NCI-H510A treated with DMSO at 0.1 percent for 48 hours (cell line): ENCODE results near the gene PKP1.

Experiments
- DNase-seq: peaks from one replicate; lab custom pipeline; 2025; lab: John Stamatoyannopoulos, UW

PKP1 gene

DNA sequence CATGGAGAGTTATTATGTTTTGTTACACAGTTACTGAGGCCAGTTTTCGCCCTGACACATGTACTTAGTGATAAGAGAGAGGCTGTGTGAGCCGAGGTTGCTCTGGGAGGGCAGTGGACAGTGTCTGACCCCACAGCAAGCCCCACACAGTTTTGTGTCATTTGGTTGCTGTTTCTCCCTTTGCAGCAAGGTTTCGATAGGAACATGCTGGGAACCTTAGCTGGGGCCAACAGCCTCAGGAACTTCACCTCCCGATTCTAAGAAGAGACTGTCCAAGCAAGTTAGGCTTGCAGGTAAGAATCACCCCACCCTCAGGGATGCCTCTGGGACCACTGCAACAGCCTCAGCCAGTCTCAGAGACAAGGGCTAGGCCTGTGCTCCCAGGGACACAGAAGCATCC lies 45.3 kb downstream of the PKP1 start:
- DNase-seq = no peak

- no peak for DNase-seq
Measured at GRCh38 chr1:201329286-201329685, 46.0 kb downstream of the PKP1 start.

DNA sequence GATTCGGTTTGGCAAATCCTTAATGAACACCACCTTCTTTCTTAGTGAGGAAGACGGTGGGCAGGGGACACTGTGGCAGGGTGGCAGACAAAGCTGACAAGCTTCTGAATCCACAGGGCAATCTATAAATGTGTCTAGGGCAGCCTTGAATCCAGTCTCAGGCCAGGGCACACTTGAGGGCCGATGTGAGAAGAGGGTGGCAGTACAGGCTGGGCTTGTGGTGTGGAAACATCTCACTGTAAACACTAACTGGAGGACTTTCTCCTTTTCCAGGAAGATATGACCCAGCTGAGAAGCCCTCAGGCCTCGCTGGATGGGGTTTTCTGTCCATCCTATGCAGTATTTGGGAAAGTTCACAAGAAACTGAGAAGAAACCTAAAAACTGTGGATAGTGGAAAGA lies 46.5 kb downstream of the PKP1 start:
- no peak for DNase-seq

DNA sequence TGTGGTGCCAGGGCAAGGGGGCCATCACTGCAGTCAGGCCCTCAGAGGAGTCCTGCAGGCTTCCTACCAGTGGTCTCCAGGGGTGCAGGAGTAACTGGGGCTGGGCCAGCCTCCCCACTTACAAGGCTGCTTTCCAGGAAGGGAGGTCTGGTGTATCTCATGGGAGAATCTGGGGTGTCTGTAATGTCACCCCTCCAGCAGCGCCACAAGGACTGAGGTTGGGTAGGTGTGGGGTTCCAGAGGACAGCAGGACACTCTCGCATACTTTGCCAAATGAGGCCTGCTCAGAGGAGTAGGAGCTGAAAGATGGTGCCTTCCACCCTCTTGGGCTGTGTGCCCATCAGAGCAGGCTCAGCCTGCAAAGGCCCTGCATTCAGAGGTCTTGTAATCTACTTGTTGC lies 47.2 kb downstream of the PKP1 start:
- DNase-seq = no peak

DNA sequence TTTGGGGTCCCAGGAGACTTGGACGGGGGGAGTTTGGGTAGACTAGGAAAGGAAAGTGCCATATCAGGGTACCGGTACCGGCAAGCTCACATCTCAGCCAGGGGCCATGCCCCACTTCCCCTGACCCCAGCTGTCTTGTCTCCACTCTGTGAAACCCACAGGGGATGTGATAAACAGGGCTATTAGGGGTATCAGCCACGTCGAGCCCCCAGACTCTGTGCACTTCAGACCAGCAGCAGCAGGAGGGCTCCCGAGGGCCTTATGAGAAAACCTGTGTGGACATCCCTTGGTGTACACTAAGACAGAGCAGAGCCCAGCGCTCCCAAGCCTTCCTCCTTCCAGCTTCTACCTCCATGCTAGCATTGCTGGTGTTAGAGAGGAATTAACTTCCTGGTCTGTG lies 47.9 kb downstream of the PKP1 start:
- no peak for DNase-seq

DNA sequence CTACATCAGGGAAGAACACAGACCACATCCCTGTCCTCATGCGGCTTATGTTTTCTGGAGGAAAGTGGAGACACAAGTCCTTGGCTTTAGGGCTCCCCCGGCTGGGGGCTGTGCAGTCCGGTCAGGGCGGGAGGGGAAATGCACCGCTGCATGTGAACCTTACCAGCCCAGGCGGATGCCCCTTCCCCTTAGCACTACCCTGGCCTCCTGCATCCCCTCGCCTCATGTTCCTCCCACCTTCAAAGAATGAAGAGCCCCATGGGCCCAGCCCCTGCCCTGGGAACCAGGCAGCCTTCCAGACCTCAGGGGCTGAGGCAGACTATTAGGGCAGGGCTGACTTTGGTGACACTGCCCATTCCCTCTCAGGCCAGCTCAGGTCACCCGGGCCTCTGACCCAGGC lies 48.7 kb downstream of the PKP1 start:
- DNase-seq = no peak

- no peak for DNase-seq
Measured at GRCh38 chr1:201332616-201333335, 49.5 kb downstream of the PKP1 start.

DNA sequence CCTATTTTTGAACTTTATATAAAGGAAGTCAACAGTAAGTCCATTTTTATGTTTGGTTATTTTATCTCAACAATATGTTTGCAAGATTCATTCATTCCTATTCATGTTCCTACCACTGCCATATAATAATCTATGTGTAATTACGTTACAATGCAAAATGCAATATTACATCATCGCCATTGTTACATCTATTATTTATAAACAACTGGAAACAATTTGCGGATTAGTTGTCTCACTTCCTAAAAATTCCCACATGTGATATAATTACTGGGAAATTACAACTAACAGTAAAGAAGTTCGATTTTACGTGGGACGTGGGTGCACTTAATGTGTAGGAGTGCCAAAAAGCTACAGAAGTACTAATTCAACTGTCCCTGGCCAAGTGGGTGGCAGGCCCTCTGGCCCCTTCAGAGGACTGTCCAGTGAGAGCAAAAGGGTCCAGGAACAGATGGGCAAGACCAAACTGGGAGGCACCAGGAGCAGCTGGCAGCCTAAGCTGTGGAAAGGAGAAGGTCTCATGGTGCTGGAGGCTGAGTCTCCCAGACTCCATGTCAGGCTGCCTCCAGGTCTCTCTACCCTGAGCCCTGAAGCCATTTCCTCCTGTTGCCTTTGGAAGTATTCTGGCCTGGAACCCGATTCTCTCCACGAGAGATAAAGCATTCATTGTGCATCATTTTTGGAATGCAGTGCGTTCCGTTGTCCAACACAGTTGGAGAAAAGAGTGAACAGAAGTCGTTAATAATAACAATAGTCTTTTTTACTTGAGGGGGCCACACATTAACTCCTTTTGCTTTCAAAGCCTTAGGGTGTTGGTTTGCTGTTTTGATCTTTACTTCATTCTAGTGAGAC lies 51.2 kb downstream of the PKP1 start:
- no peak for DNase-seq

- DNase-seq = no peak
Measured at GRCh38 chr1:201335174-201335870, 52.0 kb downstream of the PKP1 start.

- no peak for DNase-seq
Measured at GRCh38 chr1:201335901-201336300, 52.6 kb downstream of the PKP1 start.

DNA sequence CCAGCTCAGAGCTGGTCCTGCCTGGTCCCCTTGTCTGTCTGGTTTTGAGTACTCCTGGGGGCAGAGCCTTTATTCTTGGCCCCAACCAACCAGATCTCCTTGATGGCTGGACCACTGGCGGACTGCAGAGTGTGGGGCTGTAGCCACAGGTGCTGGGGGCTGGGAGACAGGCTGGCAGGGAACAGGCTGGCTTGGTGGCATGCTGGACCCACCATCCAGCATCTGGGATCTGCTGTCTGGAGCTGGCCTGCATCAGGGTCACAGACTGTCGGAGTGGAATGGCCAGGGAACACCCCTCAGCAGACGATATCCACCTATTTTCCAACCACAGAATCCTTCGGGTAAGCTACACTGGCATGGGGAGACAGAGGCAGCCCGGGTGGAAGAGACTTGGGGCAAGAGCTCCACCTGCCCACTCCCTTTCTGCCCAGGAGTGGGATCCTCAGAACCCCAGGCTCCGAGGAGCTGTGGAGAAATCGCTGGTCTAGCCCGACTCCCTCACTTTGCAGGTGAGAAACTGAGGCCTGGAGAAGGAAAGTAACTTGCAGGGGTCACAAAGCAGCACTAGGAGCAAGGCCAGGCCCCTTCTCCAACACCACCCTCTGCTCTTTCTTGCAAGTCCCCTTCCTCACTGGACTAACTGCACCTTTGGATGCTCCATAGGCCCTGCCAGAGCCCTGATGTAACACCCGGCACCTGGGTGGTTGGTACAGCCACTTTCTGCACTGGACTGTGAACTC lies 53.6 kb downstream of the PKP1 start:
- no peak for DNase-seq

DNA sequence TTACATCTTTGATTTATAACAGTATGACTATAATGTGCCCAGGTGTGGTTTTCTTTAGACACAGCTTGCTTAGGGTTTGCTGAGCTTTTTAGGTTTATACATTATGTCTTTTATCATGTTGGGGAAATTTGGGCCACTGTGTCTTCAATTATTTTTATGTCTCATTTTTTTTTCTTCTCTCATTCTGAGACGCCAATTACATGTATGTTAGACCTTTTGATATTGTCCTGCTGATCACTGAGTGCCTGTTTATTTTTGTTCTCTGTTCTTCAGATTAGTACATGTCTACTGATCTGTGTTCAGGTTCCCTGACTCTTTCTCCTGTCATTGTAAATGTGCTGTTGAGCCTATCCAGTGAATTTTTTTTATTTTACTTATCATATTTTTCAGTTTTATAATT lies 58.1 kb downstream of the PKP1 start:
- no peak for DNase-seq

- DNase-seq = no peak
Measured at GRCh38 chr1:201344206-201345080, 61.1 kb downstream of the PKP1 start.

DNA sequence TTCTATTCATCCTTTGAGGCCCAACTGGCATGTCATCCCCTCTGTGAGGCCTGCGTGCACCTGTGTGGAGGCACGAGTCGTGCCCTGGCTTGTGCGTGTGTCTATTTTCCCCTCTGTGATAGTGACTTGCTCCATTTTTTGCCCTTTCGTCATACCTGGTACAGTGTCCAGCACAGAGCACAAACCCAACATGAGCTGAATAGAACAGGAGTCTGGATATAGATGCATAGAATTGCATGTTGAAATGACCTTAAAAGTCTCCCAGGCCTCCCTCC lies 61.7 kb downstream of the PKP1 start:
- DNase-seq = no peak

DNA sequence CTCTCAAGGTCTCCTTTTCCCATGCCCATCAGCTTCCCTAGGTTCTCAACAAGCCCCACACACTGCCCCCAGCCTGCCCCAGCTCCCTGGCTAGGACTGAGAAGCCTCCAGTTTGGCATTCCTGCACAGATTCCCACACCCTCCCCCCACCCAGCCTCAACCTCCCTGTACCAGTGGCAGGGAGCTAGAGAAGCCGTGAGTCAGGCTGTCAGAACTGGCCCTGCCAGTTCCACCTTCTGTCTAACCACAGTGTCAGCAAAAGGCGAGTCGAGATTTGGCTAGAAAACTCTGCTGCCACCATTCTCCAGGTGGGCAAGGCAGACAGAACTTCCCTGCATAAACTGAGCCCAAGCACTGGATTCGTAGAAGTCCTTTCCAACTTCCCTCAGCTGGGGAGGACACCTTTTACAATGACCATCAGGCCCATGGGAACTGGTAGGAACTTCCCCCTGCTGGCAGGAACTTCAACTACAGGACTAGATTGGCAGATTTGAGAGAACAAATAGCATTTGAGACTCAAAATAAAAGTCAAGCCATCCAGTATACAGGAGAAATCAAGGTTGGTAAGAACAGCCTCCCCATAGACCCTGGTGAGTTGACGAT lies 63.1 kb downstream of the PKP1 start:
- peak; percentile 49 for DNase-seq

DNA sequence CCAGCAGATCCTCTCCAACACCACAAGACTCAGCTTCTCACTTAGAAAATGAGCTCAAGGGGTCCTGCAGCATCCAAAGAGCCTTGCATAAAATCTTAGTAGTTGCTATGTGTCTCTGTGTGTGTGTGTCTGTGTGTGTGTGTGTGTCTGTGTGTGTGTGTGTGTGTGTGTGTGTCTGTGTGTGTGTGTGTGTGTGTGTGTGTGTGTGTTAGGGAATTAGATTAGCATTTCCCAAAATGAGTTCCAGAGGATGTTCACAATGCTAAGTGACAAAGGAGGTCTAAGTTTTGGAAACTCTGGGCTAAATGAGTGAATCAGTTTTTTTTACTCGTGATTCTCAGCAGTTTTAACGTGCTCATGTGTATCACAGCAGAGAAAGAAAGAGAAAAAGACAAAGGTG lies 63.7 kb downstream of the PKP1 start:
- DNase-seq = no peak

GRCh38 chr1:201347498-201348210 lies 64.3 kb downstream of the PKP1 start:
- no peak for DNase-seq

DNA sequence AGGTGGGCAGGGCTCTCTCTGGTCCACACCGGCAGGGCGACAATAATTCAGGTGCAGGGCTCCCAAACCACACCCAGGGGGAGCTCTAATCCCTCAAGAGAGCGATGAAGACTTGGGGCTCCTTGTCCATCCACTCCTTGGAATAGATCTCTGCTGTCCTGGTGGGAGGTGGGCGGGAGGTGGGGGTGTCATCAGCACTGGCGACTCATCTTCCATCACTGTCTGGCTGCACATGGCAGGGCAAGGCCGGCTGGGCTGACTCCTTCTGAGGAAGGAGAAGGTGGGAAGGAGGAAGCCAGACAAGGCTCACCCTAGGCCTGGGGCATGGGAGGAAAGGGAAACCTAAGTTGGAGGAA lies 64.9 kb downstream of the PKP1 start:
- peak; percentile 18 for DNase-seq

DNA sequence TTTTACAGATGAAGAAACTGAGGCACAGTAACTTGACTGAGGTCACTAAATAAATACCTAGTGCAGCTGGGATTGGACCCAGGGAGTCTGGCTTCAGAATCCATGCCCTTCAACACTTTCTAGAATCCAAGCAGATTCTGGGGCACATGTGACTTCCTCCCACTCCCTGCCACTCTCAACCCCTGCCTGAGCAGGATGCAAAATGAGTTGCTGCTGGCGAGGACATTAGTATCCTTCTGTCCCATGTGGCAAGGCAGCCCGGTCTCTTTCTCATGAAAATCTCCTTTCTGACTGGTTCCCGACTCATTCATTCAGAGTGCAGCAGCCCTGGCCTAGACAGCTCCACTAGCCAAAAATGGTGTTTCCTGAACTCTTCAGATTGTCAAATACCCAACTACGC lies 65.8 kb downstream of the PKP1 start:
- no peak for DNase-seq

DNA sequence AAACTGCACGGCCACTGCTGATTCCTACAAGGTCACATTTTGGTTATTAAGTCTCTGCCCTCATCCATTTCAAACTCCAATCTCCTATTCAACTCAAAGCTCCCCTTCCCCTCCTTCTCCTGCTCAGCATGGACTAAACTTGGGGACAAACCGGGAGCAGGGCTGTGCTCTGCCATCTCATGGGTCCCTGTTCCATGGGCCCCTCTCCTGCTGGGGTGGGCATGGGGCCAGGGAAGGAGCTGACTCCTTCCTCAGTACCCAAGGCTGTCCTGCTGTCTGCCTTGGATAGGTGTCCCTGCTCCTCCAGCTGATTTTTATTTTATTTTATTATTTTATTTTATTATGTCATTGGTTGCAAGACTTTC lies 67.0 kb downstream of the PKP1 start:
- DNase-seq = no peak

DNA sequence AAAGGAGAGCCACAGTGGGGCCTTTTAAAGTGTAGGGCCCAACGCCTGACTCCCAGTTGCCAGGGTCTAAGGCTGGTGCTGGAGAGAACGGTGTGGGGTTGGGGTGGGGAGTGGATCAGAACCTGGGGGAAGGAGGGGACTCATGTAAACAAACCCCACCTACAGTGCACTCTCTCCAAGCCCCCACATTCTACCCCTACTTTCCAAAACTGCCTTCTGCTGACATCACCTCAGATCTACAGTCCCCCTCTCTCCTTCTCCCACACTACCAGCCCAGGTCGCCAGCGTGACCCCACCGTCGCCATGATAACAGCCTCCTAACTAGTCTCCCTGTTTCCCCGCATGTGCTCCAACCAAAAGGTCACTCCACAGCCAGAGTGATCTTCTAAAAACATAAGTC lies 67.6 kb downstream of the PKP1 start:
- DNase-seq = no peak
